ENCODE data around the gene SLCO3A1.
A peak's percentile ranks its signal among the peaks of the same experiment; 100 is the strongest.

Gene SLCO3A1
- total RNA-seq = 10.9 to 113 (median 20.2) reads per million in 17 experiments

GRCh38 chr15:91853511-91853947 lies at the start of gene SLCO3A1:
Gene SLCO3A1 (plus strand): TSS chr15:91853708.
- DNase-seq = peak; percentile 44 to 85 (median 69)

GRCh38 chr15:91807122-91807521 lies 46.4 kb upstream of the SLCO3A1 start:
- no peak for DNase-seq

GRCh38 chr15:91813924-91814323 lies 39.6 kb upstream of the SLCO3A1 start:
- no peak for DNase-seq

GRCh38 chr15:91816942-91817341 lies 36.6 kb upstream of the SLCO3A1 start:
- DNase-seq = no peak

- no peak for DNase-seq
These were observed 32.0 kb upstream of the SLCO3A1 start for GRCh38 chr15:91821458-91821857.

- DNase-seq = no peak
These were observed 29.3 kb upstream of the SLCO3A1 start for GRCh38 chr15:91824256-91824655.

GRCh38 chr15:91826443-91826842 lies 27.1 kb upstream of the SLCO3A1 start:
- no peak for DNase-seq

GRCh38 chr15:91833056-91833455 lies 20.5 kb upstream of the SLCO3A1 start:
- DNase-seq = no peak

GRCh38 chr15:91839867-91840266 lies 13.6 kb upstream of the SLCO3A1 start:
- DNase-seq = no peak

GRCh38 chr15:91841861-91842260 lies 11.6 kb upstream of the SLCO3A1 start:
- no peak for DNase-seq

GRCh38 chr15:91844341-91844740 lies 9.2 kb upstream of the SLCO3A1 start:
- no peak for DNase-seq

- no peak for DNase-seq
These were observed 8.6 kb upstream of the SLCO3A1 start for GRCh38 chr15:91844928-91845327.

GRCh38 chr15:91845720-91846119 lies 7.8 kb upstream of the SLCO3A1 start:
- no peak for DNase-seq

GRCh38 chr15:91849180-91849579 lies 4.3 kb upstream of the SLCO3A1 start:
- DNase-seq = no peak

- peak; percentile 52 to 83 (median 63) for DNase-seq
These were observed 3.8 kb upstream of the SLCO3A1 start for GRCh38 chr15:91849749-91850161.

GRCh38 chr15:91852741-91853510 lies 582 bp upstream of the SLCO3A1 start:
- DNase-seq = peak; percentile 93 to 96 (median 96)

- DNase-seq = peak in 3 of 4 experiments; percentile 44 to 70 (median 64)
These were observed 585 bp downstream of the SLCO3A1 start for GRCh38 chr15:91853948-91854638.

- DNase-seq = peak; percentile 72 to 90 (median 84)
These were observed 1.1 kb downstream of the SLCO3A1 start for GRCh38 chr15:91854639-91854990.

GRCh38 chr15:91855241-91855640 lies 1.7 kb downstream of the SLCO3A1 start:
- no peak for DNase-seq

GRCh38 chr15:91855684-91856489 lies 2.4 kb downstream of the SLCO3A1 start:
- no peak for DNase-seq

GRCh38 chr15:91857224-91857585 lies 3.7 kb downstream of the SLCO3A1 start:
- no peak for DNase-seq

GRCh38 chr15:91857772-91858171 lies 4.3 kb downstream of the SLCO3A1 start:
- peak in 1 of 4 experiments; percentile 30 for DNase-seq

GRCh38 chr15:91860498-91860897 lies 7.0 kb downstream of the SLCO3A1 start:
- no peak for DNase-seq
